IgD-negative memory B cell (primary cell): ENCODE data around the gene TPM4. TPM values are rescaled to one million over a fixed set of nuclear protein-coding genes. Genes with fewer than 3 reads are reported as not detected.

ENCODE experiments used
- H3K27ac Mint-ChIP-seq, 3 donors: one replicate each; pipeline ENCODE4 v1.8.0; 2020 to 2022; ENCODE audit warnings: mild to moderate bottlenecking in 3 of 3, mixed read lengths in 3 of 3, moderate library complexity in 1 of 3
- H3K27me3 Mint-ChIP-seq: one replicate; pipeline ENCODE4 v1.8.0; 2021; ENCODE audit warnings: mixed read lengths
- H3K36me3 Mint-ChIP-seq: one replicate; pipeline ENCODE4 v1.8.0; 2020; ENCODE audit warnings: mild to moderate bottlenecking, mixed read lengths
- H3K4me1 Mint-ChIP-seq, 3 donors: one replicate each; pipeline ENCODE4 v1.8.0; 2020 to 2022; ENCODE audit warnings: mixed read lengths in 3 of 3, mild to moderate bottlenecking in 1 of 3
- H3K4me3 Mint-ChIP-seq, 4 donors: one replicate each; pipeline ENCODE4 v1.8.0; 2020 to 2022; ENCODE audit warnings: mild to moderate bottlenecking in 4 of 4, mixed read lengths in 4 of 4, moderate library complexity in 3 of 4
- H3K9me3 Mint-ChIP-seq, 3 donors: one replicate each; pipeline ENCODE4 v1.8.0; 2020 to 2021; ENCODE audit warnings: mixed read lengths in 3 of 3, mild to moderate bottlenecking in 1 of 3
- polyA plus RNA-seq: library from polyadenylated mRNA; unstranded; fragments of 300-500 nt; fragmentation: Illumina TruSeq; gene quantifications from one replicate; pipeline ENCODE4 v1.2.3, GENCODE V29; 2021

Gene TPM4
- polyA plus RNA-seq, 1 donor from 2014 or later = 88.1 TPM

- Mint-ChIP-seq H3K27ac (no peak overlapping the region), H3K4me3 (no peak overlapping the region), H3K36me3 (no peaks in the 10 kb centered on the region), H3K9me3 (no peaks in the 10 kb centered on the region), H3K27me3 (peaks cover 5% of the 10 kb centered on the region), H3K4me1 (peaks cover 2 to 4% (median 4%) of the 10 kb centered on the region in 3 donors)
These were observed 38.7 kb upstream of the TPM4 start for GRCh38 chr19:16037424-16038195.

DNA sequence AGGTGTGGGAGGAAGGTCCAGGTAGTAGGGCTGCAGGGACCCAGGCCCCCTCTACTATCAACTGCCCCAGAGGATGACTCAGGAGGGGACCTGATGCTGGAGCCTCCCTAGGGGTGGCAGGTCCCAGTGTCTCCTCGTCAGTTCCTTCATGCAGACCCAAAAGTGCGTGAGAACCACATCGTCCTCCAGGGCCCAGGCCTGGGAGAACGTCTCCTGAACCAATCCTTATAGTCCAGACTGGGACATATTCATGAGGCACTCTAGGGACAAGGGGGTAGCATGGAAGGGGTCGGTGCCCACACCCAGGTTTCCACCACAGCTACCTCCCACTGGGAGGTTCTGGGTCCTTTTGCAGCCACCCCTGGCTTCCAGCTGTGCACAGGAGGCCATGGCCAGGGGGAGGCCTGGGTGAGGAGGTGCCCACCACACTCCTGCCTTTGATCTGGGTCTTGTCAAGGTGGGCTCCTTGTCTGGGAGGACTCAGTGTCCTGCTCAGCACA is 38.0 kb upstream of the TPM4 start:
- H3K4me1 Mint-ChIP-seq = peaks cover 2 to 4% (median 4%) of the 10 kb centered on the region in 3 donors
- H3K36me3 Mint-ChIP-seq = no peaks in the 10 kb centered on the region
- no peaks in the 10 kb centered on the region for H3K9me3 Mint-ChIP-seq
- H3K27ac Mint-ChIP-seq = no peak overlapping the region
- H3K27me3 Mint-ChIP-seq = peaks cover 5% of the 10 kb centered on the region
- H3K4me3 Mint-ChIP-seq = no peak overlapping the region

GRCh38 chr19:16039081-16039480 is 37.2 kb upstream of the TPM4 start:
- Mint-ChIP-seq H3K27me3 (peaks cover 5% of the 10 kb centered on the region), H3K27ac (no peak overlapping the region), H3K9me3 (no peaks in the 10 kb centered on the region), H3K36me3 (no peaks in the 10 kb centered on the region), H3K4me3 (no peak overlapping the region), H3K4me1 (peaks cover 2 to 4% (median 4%) of the 10 kb centered on the region in 3 donors)

- H3K4me1 Mint-ChIP-seq = peaks cover 2 to 4% (median 4%) of the 10 kb centered on the region in 3 donors
- H3K27me3 Mint-ChIP-seq = peaks cover 5% of the 10 kb centered on the region
- no peak overlapping the region for H3K4me3 Mint-ChIP-seq
- no peaks in the 10 kb centered on the region for H3K36me3 Mint-ChIP-seq
- no peak overlapping the region for H3K27ac Mint-ChIP-seq
- H3K9me3 Mint-ChIP-seq = no peaks in the 10 kb centered on the region
These were observed 36.8 kb upstream of the TPM4 start for GRCh38 chr19:16039545-16039944.

GRCh38 chr19:16040642-16041041 is 35.7 kb upstream of the TPM4 start:
- Mint-ChIP-seq H3K9me3 (no peaks in the 10 kb centered on the region), H3K36me3 (no peaks in the 10 kb centered on the region), H3K27ac (no peak overlapping the region), H3K4me1 (peaks cover 2 to 4% (median 4%) of the 10 kb centered on the region in 3 donors), H3K27me3 (peaks cover 5% of the 10 kb centered on the region), H3K4me3 (no peak overlapping the region)

- peak overlapping the region in 1 of 3 donors; percentile 92 for H3K27ac Mint-ChIP-seq
- H3K9me3 Mint-ChIP-seq = no peaks in the 10 kb centered on the region
- H3K27me3 Mint-ChIP-seq = peaks cover 5% of the 10 kb centered on the region
- peak overlapping the region in 3 of 4 donors; percentile 5 to 51 (median 21) for H3K4me3 Mint-ChIP-seq
- no peaks in the 10 kb centered on the region for H3K36me3 Mint-ChIP-seq
- peaks cover 2 to 4% (median 4%) of the 10 kb centered on the region in 3 donors for H3K4me1 Mint-ChIP-seq
These were observed 34.9 kb upstream of the TPM4 start for GRCh38 chr19:16041299-16041990.

DNA sequence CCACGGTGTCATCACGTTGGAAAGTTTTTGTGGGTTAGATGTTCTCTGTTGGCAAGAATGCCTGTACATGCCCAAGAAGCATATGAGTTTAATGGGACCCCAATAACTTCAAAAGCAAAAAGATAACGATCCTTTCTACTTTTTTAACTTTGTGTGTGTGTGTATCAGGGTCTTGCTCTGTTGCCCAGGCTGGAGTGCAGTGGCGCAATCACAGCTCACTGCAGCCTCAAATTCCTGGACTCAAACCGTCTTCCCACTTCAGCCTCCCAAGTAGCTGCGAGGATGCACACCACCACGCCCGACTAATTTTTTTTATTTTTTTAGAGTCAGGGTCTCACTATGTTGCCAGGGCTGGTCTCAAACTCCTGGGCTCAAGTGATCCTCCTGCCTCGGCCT is 34.3 kb upstream of the TPM4 start:
- peak overlapping the region in 1 of 4 donors; percentile 51 for H3K4me3 Mint-ChIP-seq
- H3K27me3 Mint-ChIP-seq = peaks cover 5% of the 10 kb centered on the region
- no peak overlapping the region for H3K27ac Mint-ChIP-seq
- H3K36me3 Mint-ChIP-seq = no peaks in the 10 kb centered on the region
- no peaks in the 10 kb centered on the region for H3K9me3 Mint-ChIP-seq
- H3K4me1 Mint-ChIP-seq = peaks cover 2 to 4% (median 4%) of the 10 kb centered on the region in 3 donors

DNA sequence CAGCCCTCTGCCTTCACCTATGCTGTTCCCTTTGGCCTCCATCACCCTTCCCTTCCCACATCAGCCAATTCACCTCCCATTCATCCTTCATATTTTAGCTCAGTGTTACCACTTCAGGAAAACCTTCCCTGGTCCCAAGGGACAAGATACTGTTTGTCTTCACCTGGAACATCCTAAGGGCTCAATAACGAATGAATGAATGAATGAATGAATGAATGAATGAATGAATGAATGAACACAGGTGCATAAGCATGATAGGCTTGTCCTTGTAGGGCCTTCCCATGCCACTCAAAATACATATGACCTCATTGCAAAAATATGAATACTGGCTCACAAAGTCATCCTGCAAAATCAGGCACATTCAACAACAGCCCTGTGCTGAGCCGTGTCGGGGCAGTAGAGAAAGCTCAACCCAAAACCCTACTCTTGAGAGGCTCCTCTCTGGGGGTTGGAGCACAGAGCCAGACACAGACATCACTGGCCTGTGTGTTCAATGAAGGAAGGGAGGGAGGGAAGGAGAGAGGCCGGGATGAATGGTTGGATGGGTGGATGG is 33.7 kb upstream of the TPM4 start:
- Mint-ChIP-seq H3K9me3 (no peaks in the 10 kb centered on the region), H3K27ac (no peak overlapping the region), H3K27me3 (peaks cover 5% of the 10 kb centered on the region), H3K4me1 (peaks cover 2 to 4% (median 4%) of the 10 kb centered on the region in 3 donors), H3K36me3 (no peaks in the 10 kb centered on the region), H3K4me3 (peak overlapping the region in 1 of 4 donors; percentile 51)

DNA sequence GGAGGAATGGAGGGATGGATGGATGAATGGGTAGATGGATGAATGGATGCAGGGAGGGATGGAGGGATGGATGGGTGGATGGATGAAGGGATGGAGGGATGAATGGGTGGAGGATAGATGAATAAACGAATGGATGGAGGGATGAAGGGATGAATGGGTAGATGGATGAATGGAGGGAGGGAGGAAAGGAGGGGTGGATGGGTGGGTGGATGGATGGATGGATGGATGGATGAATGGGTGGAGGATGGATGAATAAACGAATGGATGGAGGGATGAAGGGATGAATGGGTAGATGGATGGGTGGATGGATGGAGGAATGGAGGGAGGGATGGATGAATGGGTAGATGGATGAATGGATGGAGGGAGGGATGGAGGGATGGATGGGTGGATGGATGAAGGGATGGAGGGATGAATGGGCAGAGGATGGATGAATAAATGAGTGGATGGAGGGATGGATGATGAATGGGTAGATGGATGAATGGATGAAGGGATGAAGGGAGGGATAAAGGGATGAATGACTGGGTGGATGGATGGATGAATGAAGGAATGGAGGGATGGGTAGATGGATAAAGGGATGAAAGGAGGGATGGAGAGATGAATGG is 33.0 kb upstream of the TPM4 start:
- peak overlapping the region in 1 of 4 donors; percentile 25 for H3K4me3 Mint-ChIP-seq
- H3K4me1 Mint-ChIP-seq = peaks cover 2 to 4% (median 4%) of the 10 kb centered on the region in 3 donors
- no peaks in the 10 kb centered on the region for H3K36me3 Mint-ChIP-seq
- H3K27ac Mint-ChIP-seq = no peak overlapping the region
- H3K9me3 Mint-ChIP-seq = no peaks in the 10 kb centered on the region
- peaks cover 2% of the 10 kb centered on the region for H3K27me3 Mint-ChIP-seq

DNA sequence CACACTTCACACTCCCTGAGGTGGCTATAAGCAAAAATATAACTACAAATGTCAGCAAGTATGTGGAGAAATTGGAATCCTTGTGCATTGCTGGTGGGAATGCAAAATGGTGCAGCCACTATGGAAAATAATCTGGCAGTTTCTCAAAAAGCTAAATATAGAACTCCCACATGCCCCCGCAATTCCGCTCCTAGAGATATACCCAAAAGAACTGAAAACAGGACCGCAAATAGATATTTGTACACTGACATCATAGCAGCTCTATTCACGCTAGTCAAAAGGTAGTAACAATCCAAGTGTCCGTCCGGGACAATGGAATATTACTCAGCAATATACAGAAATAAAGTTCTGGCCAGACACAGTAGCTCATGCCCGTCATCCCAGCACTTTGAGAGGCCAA is 31.5 kb upstream of the TPM4 start:
- H3K4me1 Mint-ChIP-seq = peaks cover 2 to 4% (median 4%) of the 10 kb centered on the region in 3 donors
- H3K36me3 Mint-ChIP-seq = no peaks in the 10 kb centered on the region
- H3K27me3 Mint-ChIP-seq = peaks cover 2% of the 10 kb centered on the region
- H3K9me3 Mint-ChIP-seq = no peaks in the 10 kb centered on the region
- H3K4me3 Mint-ChIP-seq = no peak overlapping the region
- H3K27ac Mint-ChIP-seq = no peak overlapping the region

DNA sequence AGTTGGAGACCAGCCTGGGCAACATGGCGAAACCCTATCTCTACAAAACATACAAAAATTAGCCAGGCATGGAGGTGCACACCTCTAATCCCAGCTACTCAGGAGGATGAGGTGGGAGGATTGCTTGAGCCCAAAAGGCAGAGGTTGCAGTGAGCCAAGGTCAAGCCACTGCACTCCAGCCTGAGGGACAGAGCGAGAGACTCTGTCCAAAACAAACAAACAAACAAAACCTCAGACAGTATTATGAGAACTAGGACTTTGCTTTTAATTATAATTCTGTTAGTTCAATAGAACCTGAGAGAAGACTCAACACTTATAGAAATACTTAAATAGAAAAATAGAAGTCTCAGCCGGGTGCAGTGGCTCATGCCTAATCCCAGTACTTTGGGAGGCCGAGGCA is 31.1 kb upstream of the TPM4 start:
- Mint-ChIP-seq H3K4me3 (no peak overlapping the region), H3K36me3 (no peaks in the 10 kb centered on the region), H3K4me1 (peaks cover 2 to 4% (median 4%) of the 10 kb centered on the region in 3 donors), H3K27ac (no peak overlapping the region), H3K9me3 (no peaks in the 10 kb centered on the region), H3K27me3 (peaks cover 1% of the 10 kb centered on the region)

- H3K27me3 Mint-ChIP-seq = no peaks in the 10 kb centered on the region
- no peaks in the 10 kb centered on the region for H3K9me3 Mint-ChIP-seq
- no peak overlapping the region for H3K27ac Mint-ChIP-seq
- H3K36me3 Mint-ChIP-seq = no peaks in the 10 kb centered on the region
- H3K4me1 Mint-ChIP-seq = peaks cover 0 to 2% (median 0%) of the 10 kb centered on the region in 3 donors
- no peak overlapping the region for H3K4me3 Mint-ChIP-seq
These were observed 30.4 kb upstream of the TPM4 start for GRCh38 chr19:16045893-16046292.

GRCh38 chr19:16048583-16048982 is 27.7 kb upstream of the TPM4 start:
- H3K27ac Mint-ChIP-seq = no peak overlapping the region
- H3K4me3 Mint-ChIP-seq = no peak overlapping the region
- H3K27me3 Mint-ChIP-seq = no peaks in the 10 kb centered on the region
- H3K36me3 Mint-ChIP-seq = no peaks in the 10 kb centered on the region
- H3K4me1 Mint-ChIP-seq = peaks cover 0 to 1% (median 1%) of the 10 kb centered on the region in 3 donors
- H3K9me3 Mint-ChIP-seq = no peaks in the 10 kb centered on the region

DNA sequence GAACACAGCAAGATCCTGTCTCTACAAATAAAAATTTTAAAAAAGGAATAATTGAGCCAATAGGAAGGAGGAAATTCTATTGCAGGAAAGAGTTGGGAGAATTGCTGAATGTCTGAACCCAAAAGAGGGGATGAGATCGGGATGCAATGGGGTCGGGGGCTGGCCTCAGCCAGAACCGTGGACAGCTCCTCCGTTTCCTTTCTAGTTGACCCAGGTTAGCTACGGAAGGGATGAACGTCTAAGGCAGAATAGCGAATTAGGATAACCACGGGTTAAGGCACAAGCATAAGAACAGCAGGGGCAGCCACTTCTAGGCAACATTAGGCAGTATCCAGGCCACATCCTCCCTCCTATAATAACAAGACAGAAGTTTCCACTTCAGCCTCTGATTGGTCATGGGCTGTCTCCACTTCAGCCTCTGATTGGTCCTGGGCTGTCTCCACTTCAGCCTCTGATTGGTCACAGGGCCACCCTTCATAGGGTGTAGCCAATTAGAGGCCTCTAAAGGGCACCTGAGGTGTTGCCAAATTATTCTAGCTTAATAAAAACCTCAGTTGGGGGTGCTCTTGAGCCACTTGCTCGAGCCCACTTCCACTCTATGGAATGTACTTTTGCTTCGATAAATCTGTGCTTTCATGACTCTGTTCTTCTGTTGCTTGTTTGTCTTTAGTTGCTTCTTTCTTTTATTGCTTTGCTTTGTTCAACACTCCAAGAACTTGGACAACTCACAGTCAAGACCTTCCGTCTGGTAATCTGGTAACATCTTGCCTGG is 24.9 kb upstream of the TPM4 start:
- peak overlapping the region in 1 of 3 donors; percentile 28 for H3K27ac Mint-ChIP-seq
- peaks cover 4 to 8% (median 5%) of the 10 kb centered on the region in 3 donors for H3K9me3 Mint-ChIP-seq
- H3K4me3 Mint-ChIP-seq = peak overlapping the region in 1 of 4 donors; percentile 67
- H3K36me3 Mint-ChIP-seq = no peaks in the 10 kb centered on the region
- H3K27me3 Mint-ChIP-seq = peaks cover 2% of the 10 kb centered on the region
- peaks cover 0 to 2% (median 1%) of the 10 kb centered on the region in 3 donors for H3K4me1 Mint-ChIP-seq
